Liver (tissue), 3 donors: ENCODE measurements around the gene CELF2.

Source experiments
- ATF3 ChIP-seq: IDR thresholded peaks from 2 replicates; pipeline ENCODE4 v1.6.1; 2016; ENCODE audit warnings: antibody characterized with exemption
- CTCF ChIP-seq: fragments of 150-350 bp; IDR thresholded peaks from 2 replicates; pipeline ENCODE4 v1.5.1; 2017; ENCODE audit warnings: improper control_type of control experiment, low read depth, low read length; ENCODE audit not compliant: missing input control
- FOXA2 ChIP-seq: IDR thresholded peaks from 2 replicates; pipeline ENCODE4 v1.6.1; 2016; ENCODE audit warnings: antibody characterized with exemption
- GABPA ChIP-seq, 2 donors: IDR thresholded peaks in 1 of 2; conservative IDR thresholded peaks in 1 of 2; 2 replicates each; pipeline ENCODE4 v1.6.1; 2016; ENCODE audit warnings: antibody characterized with exemption in 2 of 2, mild to moderate bottlenecking in 1 of 2, moderate library complexity in 1 of 2
- HNF4A ChIP-seq, 2 donors: conservative IDR thresholded peaks; 2 replicates each; pipeline ENCODE4 v1.6.1; 2016; ENCODE audit warnings: antibody characterized with exemption in 2 of 2, mild to moderate bottlenecking in 2 of 2
- MAX ChIP-seq: IDR thresholded peaks from 2 replicates; pipeline ENCODE4 v1.6.1; 2016; ENCODE audit warnings: antibody characterized with exemption
- NR2F2 ChIP-seq: IDR thresholded peaks from 2 replicates; pipeline ENCODE4 v1.6.1; 2016; ENCODE audit warnings: antibody characterized with exemption
- RAD21 ChIP-seq, 2 donors: IDR thresholded peaks; 2 replicates each; pipeline ENCODE4 v1.6.1; 2016; ENCODE audit warnings: antibody characterized with exemption in 2 of 2, mild to moderate bottlenecking in 2 of 2
- REST ChIP-seq: IDR thresholded peaks from 2 replicates; pipeline ENCODE4 v1.6.1; 2016; ENCODE audit warnings: antibody characterized with exemption, mild to moderate bottlenecking
- RXRA ChIP-seq, 2 donors: IDR thresholded peaks; 2 replicates each; pipeline ENCODE4 v1.6.1; 2017 to 2018; ENCODE audit warnings: antibody characterized with exemption in 2 of 2, mild to moderate bottlenecking in 1 of 2
- SP1 ChIP-seq: IDR thresholded peaks from 2 replicates; pipeline ENCODE4 v1.6.1; 2018; ENCODE audit warnings: antibody characterized with exemption, mild to moderate bottlenecking
- TAF1 ChIP-seq: conservative IDR thresholded peaks from 2 replicates; pipeline ENCODE4 v1.6.1; 2016; ENCODE audit warnings: antibody characterized with exemption, mild to moderate bottlenecking
- YY1 ChIP-seq: IDR thresholded peaks from 2 replicates; pipeline ENCODE4 v1.6.1; 2016; ENCODE audit warnings: antibody characterized with exemption, mild to moderate bottlenecking
- donor health status: healthy.
- donor health status: healthy.

GRCh38 chr10:11317936-11318670 lies 300.4 kb downstream of the CELF2 start:
- no peak for TF ChIP-seq CTCF
- no peak for TF ChIP-seq RAD21 (IDR thresholded peaks at IDR 0.05)
- no peak for TF ChIP-seq REST
- no peak for TF ChIP-seq TAF1
- TF ChIP-seq ATF3 = no peak
- TF ChIP-seq MAX = no peak
- no peak for TF ChIP-seq NR2F2
- TF ChIP-seq GABPA (IDR thresholded peaks at IDR 0.05 in 1 of 2, conservative IDR thresholded peaks at IDR 0.05 in 1 of 2) = no peak
- TF ChIP-seq SP1 = no peak
- TF ChIP-seq HNF4A (conservative IDR thresholded peaks at IDR 0.05) = no peak
- no peak for TF ChIP-seq RXRA (IDR thresholded peaks at IDR 0.05)
- TF ChIP-seq YY1 = no peak
- no peak for TF ChIP-seq FOXA2
